GM13977 (cell line): ENCODE measurements around the gene RILPL1.

Source experiments
- DNase-seq: peaks from one replicate; pipeline ENCODE4 v3.0.0; 2012; ENCODE audit warnings: low spot score
- in situ Hi-C: fragments of 300-500 bp; cut with MboI; formaldehyde crosslinking; loops from one replicate; pipeline ENCODE4 v1.12.0; 2022; ENCODE audit warnings: low sequenced_read_pairs, low pct_unique_long_range_greater_than_20kb, mixed read lengths, inconsistent platforms; ENCODE audit not compliant: unreplicated experiment
- TF ChIP-seq, protein P1 (sequence below): IDR thresholded peaks from 2 replicates; pipeline ENCODE4 v1.5.1; 2012; ENCODE audit warnings: mild to moderate bottlenecking, control low read depth; ENCODE audit not compliant: insufficient read depth; ENCODE audit errors: extremely low read depth, missing control alignments

The RILPL1 gene

GRCh38 chr12:123421314-123421713 lies 112.2 kb downstream of the RILPL1 start:
- TF ChIP-seq, protein P1, sequence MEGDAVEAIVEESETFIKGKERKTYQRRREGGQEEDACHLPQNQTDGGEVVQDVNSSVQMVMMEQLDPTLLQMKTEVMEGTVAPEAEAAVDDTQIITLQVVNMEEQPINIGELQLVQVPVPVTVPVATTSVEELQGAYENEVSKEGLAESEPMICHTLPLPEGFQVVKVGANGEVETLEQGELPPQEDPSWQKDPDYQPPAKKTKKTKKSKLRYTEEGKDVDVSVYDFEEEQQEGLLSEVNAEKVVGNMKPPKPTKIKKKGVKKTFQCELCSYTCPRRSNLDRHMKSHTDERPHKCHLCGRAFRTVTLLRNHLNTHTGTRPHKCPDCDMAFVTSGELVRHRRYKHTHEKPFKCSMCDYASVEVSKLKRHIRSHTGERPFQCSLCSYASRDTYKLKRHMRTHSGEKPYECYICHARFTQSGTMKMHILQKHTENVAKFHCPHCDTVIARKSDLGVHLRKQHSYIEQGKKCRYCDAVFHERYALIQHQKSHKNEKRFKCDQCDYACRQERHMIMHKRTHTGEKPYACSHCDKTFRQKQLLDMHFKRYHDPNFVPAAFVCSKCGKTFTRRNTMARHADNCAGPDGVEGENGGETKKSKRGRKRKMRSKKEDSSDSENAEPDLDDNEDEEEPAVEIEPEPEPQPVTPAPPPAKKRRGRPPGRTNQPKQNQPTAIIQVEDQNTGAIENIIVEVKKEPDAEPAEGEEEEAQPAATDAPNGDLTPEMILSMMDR = no peak
- in situ Hi-C loops = no loop called here
- DNase-seq = no peak
